ENCODE measurements around the gene GPR137. TPM values are rescaled to one million over a fixed set of nuclear protein-coding genes. Genes with fewer than 3 reads are reported as not detected.

GPR137 gene
- total and polyA plus RNA-seq, 10 of the 15 experiments (the other 5 are each of a cell fraction or from before 2014, with no cell fraction given), result 0.37 to 29.2 (median 13.8) TPM

GRCh38 chr11:64322925-64323260 is 37.2 kb downstream of the GPR137 start:
- 83% methylated on average over 7 of the region's 7 CpGs for WGBS (ENCODE audit: insufficient coverage, insufficient replicate concordance, low lambda C conversion rate, missing lambda C conversion rate)
- ChIA-PET POLR2A (interaction anchor here (1.4 to 2.1 kb wide), 2 partner anchors 9 to 19 kb away, joined by 3 to 6 read pairs; no protein-coding TSS in a partner anchor), CTCF (interaction anchor here (1.3 to 3.6 kb wide), 4 partner anchors 9 to 126 kb away, joined by 3 to 19 read pairs (median 11); no protein-coding TSS in a partner anchor), RAD21 (ENCODE audit: unreplicated experiment) (interaction anchor here (0.6 kb wide), 1 partner anchor 9 kb away, joined by 4 read pairs; no protein-coding TSS in a partner anchor), SMC1A (ENCODE audit: uncharacterized antibody, unreplicated experiment) (interaction anchor here (1.5 kb wide), 1 partner anchor 9 kb away, joined by 4 read pairs; no protein-coding TSS in a partner anchor)
- TF ChIP-seq RBBP5 (conservative IDR thresholded peaks at IDR 0.05) (no peak), RB1 (IDR thresholded peaks at IDR 0.05; ENCODE audit: borderline replicate concordance) (no peak), TBL1XR1 (IDR thresholded peaks at IDR 0.05; ENCODE audit: low read depth, low read length) (no peak), IRF5 (IDR thresholded peaks at IDR 0.05; ENCODE audit: borderline replicate concordance) (no peak), SIX5 (IDR thresholded peaks at IDR 0.05; ENCODE audit: low read depth, low read length, severe bottlenecking) (no peak), ATF3 (IDR thresholded peaks at IDR 0.05; ENCODE audit: borderline replicate concordance, extremely low read depth, low read depth, low read length) (no peak), FOXM1 (IDR thresholded peaks at IDR 0.05; ENCODE audit: low read depth, low read length) (no peak), RELA (IDR thresholded peaks at IDR 0.05; ENCODE audit: borderline replicate concordance, partially characterized antibody) (no peak), POU2F2 (IDR thresholded peaks at IDR 0.05; ENCODE audit: borderline replicate concordance, low read depth, low read length) (no peak), MEF2B (IDR thresholded peaks at IDR 0.05; ENCODE audit: partially characterized antibody, poor library complexity, severe bottlenecking) (no peak), BACH1 (IDR thresholded peaks at IDR 0.05; ENCODE audit: borderline replicate concordance) (no peak)
- TF ChIP-seq, protein P1, sequence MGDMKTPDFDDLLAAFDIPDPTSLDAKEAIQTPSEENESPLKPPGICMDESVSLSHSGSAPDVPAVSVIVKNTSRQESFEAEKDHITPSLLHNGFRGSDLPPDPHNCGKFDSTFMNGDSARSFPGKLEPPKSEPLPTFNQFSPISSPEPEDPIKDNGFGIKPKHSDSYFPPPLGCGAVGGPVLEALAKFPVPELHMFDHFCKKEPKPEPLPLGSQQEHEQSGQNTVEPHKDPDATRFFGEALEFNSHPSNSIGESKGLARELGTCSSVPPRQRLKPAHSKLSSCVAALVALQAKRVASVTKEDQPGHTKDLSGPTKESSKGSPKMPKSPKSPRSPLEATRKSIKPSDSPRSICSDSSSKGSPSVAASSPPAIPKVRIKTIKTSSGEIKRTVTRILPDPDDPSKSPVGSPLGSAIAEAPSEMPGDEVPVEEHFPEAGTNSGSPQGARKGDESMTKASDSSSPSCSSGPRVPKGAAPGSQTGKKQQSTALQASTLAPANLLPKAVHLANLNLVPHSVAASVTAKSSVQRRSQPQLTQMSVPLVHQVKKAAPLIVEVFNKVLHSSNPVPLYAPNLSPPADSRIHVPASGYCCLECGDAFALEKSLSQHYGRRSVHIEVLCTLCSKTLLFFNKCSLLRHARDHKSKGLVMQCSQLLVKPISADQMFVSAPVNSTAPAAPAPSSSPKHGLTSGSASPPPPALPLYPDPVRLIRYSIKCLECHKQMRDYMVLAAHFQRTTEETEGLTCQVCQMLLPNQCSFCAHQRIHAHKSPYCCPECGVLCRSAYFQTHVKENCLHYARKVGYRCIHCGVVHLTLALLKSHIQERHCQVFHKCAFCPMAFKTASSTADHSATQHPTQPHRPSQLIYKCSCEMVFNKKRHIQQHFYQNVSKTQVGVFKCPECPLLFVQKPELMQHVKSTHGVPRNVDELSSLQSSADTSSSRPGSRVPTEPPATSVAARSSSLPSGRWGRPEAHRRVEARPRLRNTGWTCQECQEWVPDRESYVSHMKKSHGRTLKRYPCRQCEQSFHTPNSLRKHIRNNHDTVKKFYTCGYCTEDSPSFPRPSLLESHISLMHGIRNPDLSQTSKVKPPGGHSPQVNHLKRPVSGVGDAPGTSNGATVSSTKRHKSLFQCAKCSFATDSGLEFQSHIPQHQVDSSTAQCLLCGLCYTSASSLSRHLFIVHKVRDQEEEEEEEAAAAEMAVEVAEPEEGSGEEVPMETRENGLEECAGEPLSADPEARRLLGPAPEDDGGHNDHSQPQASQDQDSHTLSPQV (IDR thresholded peaks at IDR 0.05), result no peak
- TF ChIP-seq, protein P2, sequence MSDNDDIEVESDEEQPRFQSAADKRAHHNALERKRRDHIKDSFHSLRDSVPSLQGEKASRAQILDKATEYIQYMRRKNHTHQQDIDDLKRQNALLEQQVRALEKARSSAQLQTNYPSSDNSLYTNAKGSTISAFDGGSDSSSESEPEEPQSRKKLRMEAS (IDR thresholded peaks at IDR 0.05; ENCODE audit: low read depth, low read length), result no peak
- Histone ChIP-seq H3K4me1 (ENCODE audit: control insufficient read depth, insufficient read depth, low read length) (peaks cover 4% of the 10 kb centered on the region; the same call in 1 of the 2 replicates), H3K27ac (ENCODE audit: control insufficient read depth, insufficient read depth) (no peak overlapping the region), H3K4me2 (ENCODE audit: control insufficient read depth, insufficient read depth) (no peak overlapping the region), H4K20me1 (ENCODE audit: control insufficient read depth, insufficient read depth) (no peaks in the 10 kb centered on the region), H3K27me3 (replicated peaks in 1 of 2; ENCODE audit: control insufficient read depth in 2 of 2, insufficient read depth in 2 of 2, low read length in 1 of 2) (no peaks in the 10 kb centered on the region), H3K4me3 (no peak overlapping the region), H3K36me3 (ENCODE audit: control insufficient read depth in 2 of 2, insufficient read depth in 2 of 2, low read length in 1 of 2) (peaks cover 0 to 2% of the 10 kb centered on the region in 2 experiments; a peak in 2 of 4 replicates), H3K9ac (ENCODE audit: control insufficient read depth, insufficient read depth, low read length) (no peak overlapping the region), H2AFZ (ENCODE audit: control insufficient read depth, low read depth, low read length) (no peak overlapping the region), H3K9me3 (replicated peaks; ENCODE audit: control insufficient read depth, insufficient read depth, low read length) (no peaks in the 10 kb centered on the region; the same call in 2 of the 3 replicates), H3K79me2 (ENCODE audit: control insufficient read depth, insufficient read depth, low read length) (peaks cover 16% of the 10 kb centered on the region)
- BruUV-seq (replicated peaks), result no TSS peak
- in situ Hi-C loops (cut with MboI), result no loop called here
- no peak for ATAC-seq
- no peak for DNase-seq (ENCODE audit: low read depth, low spot score)
- intact Hi-C loops (cut with micrococcal nuclease; ENCODE audit: unreplicated experiment), result no loop called here
- FAIRE-seq, result no peak
